Muscle layer of duodenum (tissue), 2 donors: ENCODE measurements around the gene ITGA1.

Experiments used
- H3K27ac ChIP-seq: one replicate; pipeline ENCODE4 v1.7.0; 2013; ENCODE audit warnings: mild to moderate bottlenecking, low read length
- H3K27me3 ChIP-seq: one replicate; pipeline ENCODE4 v1.7.0; 2013; ENCODE audit warnings: low read depth, mild to moderate bottlenecking, control low read depth, low read length
- H3K36me3 ChIP-seq, 2 donors: one replicate each; pipeline ENCODE4 v1.7.0; 2013; ENCODE audit warnings: low read length in 2 of 2, control low read depth in 1 of 2, mild to moderate bottlenecking in 1 of 2; ENCODE audit not compliant: insufficient read depth in 2 of 2, control insufficient read depth in 1 of 2
- H3K4me1 ChIP-seq, 2 donors: one replicate each; pipeline ENCODE4 v1.7.0; 2013; ENCODE audit warnings: low read length in 2 of 2, mild to moderate bottlenecking in 2 of 2, control low read depth in 1 of 2, moderate library complexity in 1 of 2; ENCODE audit not compliant: insufficient read depth in 2 of 2, control insufficient read depth in 1 of 2
- H3K4me3 ChIP-seq, 2 donors: one replicate each; pipeline ENCODE4 v1.7.0; 2013; ENCODE audit warnings: low read length in 2 of 2, low read depth in 1 of 2, mild to moderate bottlenecking in 1 of 2
- H3K9me3 ChIP-seq, 2 donors: one replicate each; pipeline ENCODE4 v1.7.0; 2013; ENCODE audit warnings: low read length in 2 of 2, control low read depth in 1 of 2, mild to moderate bottlenecking in 1 of 2; ENCODE audit not compliant: control insufficient read depth in 1 of 2
- donor health status: healthy.

Gene ITGA1

GRCh38 chr5:52754051-52754450 lies 33.7 kb upstream of the ITGA1 start:
- Histone ChIP-seq H3K4me1 (no peaks in the 10 kb centered on the region), H3K4me3 (no peak overlapping the region), H3K36me3 (no peaks in the 10 kb centered on the region), H3K27ac (no peak overlapping the region), H3K9me3 (no peaks in the 10 kb centered on the region), H3K27me3 (no peaks in the 10 kb centered on the region)

DNA sequence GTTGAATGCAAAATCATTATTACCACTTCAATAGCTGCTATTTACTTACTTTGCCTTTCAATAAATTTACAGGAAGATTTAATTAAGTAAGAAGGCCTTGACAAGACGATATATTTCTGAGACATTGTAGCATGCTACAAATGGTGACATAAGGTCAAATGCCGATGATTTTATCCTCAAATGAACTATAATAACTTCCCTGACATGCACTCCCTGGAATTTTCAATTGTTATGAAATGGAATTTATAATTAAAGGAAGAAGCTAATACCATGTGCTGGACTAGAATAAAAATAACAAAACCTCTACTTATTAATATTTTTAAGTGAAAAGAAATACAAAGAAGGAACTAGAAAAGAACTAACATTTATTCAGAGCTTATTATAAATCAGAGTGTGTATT lies 30.2 kb upstream of the ITGA1 start:
- Histone ChIP-seq H3K4me1 (no peaks in the 10 kb centered on the region), H3K27ac (no peak overlapping the region), H3K9me3 (no peaks in the 10 kb centered on the region), H3K36me3 (no peaks in the 10 kb centered on the region), H3K27me3 (no peaks in the 10 kb centered on the region), H3K4me3 (no peak overlapping the region)

- no peaks in the 10 kb centered on the region for H3K27me3 ChIP-seq
- no peak overlapping the region for H3K27ac ChIP-seq
Observed at GRCh38 chr5:52758014-52758413, 29.7 kb upstream of the ITGA1 start.

DNA sequence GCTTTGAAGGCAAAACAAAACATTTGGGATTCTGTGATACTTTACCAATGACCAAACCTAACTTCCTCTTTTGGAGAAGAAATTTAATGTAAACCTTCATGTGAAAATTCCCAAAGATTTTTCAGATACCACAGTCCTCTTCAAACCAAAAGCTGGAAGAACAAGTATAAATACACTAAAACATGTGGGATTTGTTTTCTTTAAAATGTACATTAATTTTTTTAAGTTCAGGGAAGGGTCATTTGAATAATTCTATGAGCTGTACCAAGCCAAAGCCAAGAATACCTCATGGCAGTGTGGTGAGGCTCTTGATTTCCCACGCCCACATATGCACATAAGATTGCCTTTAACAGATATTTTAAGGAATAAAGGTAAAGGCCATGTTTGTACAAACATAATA lies 28.4 kb upstream of the ITGA1 start:
- Histone ChIP-seq H3K9me3 (no peaks in the 10 kb centered on the region), H3K27ac (no peak overlapping the region)

More at GRCh38 chr5:52758014-52758413, 29.7 kb upstream of the ITGA1 start:
- Histone ChIP-seq H3K36me3 (no peaks in the 10 kb centered on the region), H3K4me1 (no peaks in the 10 kb centered on the region), H3K4me3 (no peak overlapping the region), H3K9me3 (no peaks in the 10 kb centered on the region)

GRCh38 chr5:52760695-52761366 lies 26.9 kb upstream of the ITGA1 start:
- no peak overlapping the region for H3K4me3 ChIP-seq
- H3K36me3 ChIP-seq = no peaks in the 10 kb centered on the region
- H3K4me1 ChIP-seq = no peaks in the 10 kb centered on the region
- H3K9me3 ChIP-seq = no peaks in the 10 kb centered on the region
- no peak overlapping the region for H3K27ac ChIP-seq
- H3K27me3 ChIP-seq = no peaks in the 10 kb centered on the region

More for the DNA sequence above, 28.4 kb upstream of the ITGA1 start:
- no peaks in the 10 kb centered on the region for H3K36me3 ChIP-seq
- no peaks in the 10 kb centered on the region for H3K27me3 ChIP-seq
- no peaks in the 10 kb centered on the region for H3K4me1 ChIP-seq
- H3K4me3 ChIP-seq = no peak overlapping the region

DNA sequence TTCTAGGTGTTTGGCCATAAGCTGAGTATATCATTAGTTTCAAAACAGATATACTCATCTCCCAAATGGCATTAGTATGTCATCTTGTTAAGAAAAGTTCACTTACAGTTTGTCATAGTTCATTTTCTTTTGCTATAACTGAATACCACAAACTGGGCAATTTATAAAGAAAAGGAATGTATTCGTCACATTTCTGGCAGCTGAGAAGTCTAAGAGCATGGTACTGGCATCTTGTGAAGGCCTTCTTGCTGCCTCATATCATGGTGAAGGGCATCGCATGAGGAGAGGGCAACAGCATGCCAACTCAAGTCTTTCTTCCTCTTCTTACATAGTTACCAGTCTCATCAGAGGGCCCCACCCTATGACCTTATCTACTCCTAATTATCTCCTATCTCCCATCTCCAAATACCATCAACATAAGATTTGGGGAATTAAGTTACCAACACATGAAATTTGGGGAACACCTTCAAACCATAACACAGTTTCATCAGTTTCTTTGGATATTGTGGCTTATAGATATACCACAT lies 20.4 kb upstream of the ITGA1 start:
- Histone ChIP-seq H3K36me3 (no peaks in the 10 kb centered on the region), H3K9me3 (no peaks in the 10 kb centered on the region), H3K27ac (no peak overlapping the region), H3K27me3 (no peaks in the 10 kb centered on the region), H3K4me3 (no peak overlapping the region), H3K4me1 (no peaks in the 10 kb centered on the region)

- Histone ChIP-seq H3K4me1 (no peaks in the 10 kb centered on the region), H3K9me3 (no peaks in the 10 kb centered on the region), H3K4me3 (no peak overlapping the region), H3K27me3 (no peaks in the 10 kb centered on the region), H3K36me3 (no peaks in the 10 kb centered on the region), H3K27ac (no peak overlapping the region)
Observed at GRCh38 chr5:52767766-52768480, 19.8 kb upstream of the ITGA1 start.

- no peaks in the 10 kb centered on the region for H3K9me3 ChIP-seq
- no peaks in the 10 kb centered on the region for H3K27me3 ChIP-seq
- no peak overlapping the region for H3K27ac ChIP-seq
- H3K4me1 ChIP-seq = no peaks in the 10 kb centered on the region
- no peaks in the 10 kb centered on the region for H3K36me3 ChIP-seq
- H3K4me3 ChIP-seq = no peak overlapping the region
Observed at GRCh38 chr5:52769061-52769460, 18.7 kb upstream of the ITGA1 start.

DNA sequence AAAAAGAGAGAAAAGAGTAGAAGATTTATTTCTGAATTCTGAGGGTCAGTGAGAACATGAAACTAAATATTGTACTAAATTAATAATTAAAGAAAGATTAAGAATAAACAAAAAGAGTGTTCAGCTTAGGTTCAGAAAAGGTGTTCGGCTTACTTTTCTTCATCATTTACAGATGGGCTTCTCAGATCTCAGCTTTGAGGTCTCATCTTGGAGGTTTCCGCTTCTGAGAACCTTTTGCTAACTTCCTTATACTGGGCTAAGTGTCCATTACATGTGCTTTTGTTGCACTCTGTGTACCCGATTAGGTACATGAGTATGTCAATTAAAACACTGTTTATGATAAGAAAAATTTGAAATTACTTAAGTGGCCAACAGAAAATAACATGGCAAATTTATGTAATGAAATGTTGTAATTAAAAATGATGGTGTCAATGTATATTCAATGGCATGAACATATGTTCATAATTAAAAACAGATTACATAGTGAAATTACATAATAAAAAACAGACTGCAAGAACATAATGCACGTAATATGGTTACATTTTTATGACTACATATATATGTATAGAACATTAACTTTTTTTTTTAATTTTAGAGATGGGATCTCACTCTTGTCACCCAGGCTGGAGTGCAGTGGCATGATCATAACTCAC lies 17.3 kb upstream of the ITGA1 start:
- H3K27ac ChIP-seq = no peak overlapping the region
- H3K4me1 ChIP-seq = no peaks in the 10 kb centered on the region
- no peaks in the 10 kb centered on the region for H3K9me3 ChIP-seq
- no peaks in the 10 kb centered on the region for H3K36me3 ChIP-seq
- H3K27me3 ChIP-seq = no peaks in the 10 kb centered on the region
- no peak overlapping the region for H3K4me3 ChIP-seq

- Histone ChIP-seq H3K27me3 (no peaks in the 10 kb centered on the region), H3K27ac (no peak overlapping the region), H3K9me3 (no peaks in the 10 kb centered on the region), H3K4me1 (no peaks in the 10 kb centered on the region), H3K36me3 (no peaks in the 10 kb centered on the region), H3K4me3 (no peak overlapping the region)
Observed at GRCh38 chr5:52771343-52772039, 16.2 kb upstream of the ITGA1 start.

DNA sequence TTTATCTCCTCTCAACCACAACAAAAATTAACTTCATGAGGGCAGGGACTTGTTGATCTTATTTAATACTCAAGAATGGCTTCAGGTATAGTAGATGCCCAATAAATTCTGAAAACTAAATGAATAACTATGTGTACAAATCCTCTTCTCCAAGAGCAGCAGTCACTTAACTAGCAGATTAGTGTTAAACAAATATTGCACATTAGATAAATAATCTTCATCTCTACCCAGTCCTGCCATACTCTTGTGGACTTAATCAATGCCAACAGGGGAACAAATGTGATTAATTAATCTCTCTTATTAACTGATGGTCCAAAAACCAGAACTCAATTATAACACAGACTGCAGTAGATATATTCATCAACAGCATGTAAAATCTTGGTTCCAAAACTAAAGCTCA lies 15.0 kb upstream of the ITGA1 start:
- Histone ChIP-seq H3K27ac (no peak overlapping the region), H3K36me3 (no peaks in the 10 kb centered on the region), H3K4me1 (no peaks in the 10 kb centered on the region), H3K9me3 (no peaks in the 10 kb centered on the region), H3K4me3 (no peak overlapping the region), H3K27me3 (no peaks in the 10 kb centered on the region)
